Effector memory CD8-positive, alpha-beta T cell (primary cell): Measurements from ENCODE around the gene PJVK.
A peak's percentile ranks its signal among the peaks of the same experiment; 100 is the strongest.

Source experiments
- ATAC-seq: fragments of 150-1000 bp; cut with Tn5 transposase; replicated peaks from 2 replicates; pipeline ENCODE4 v1.10.0; 2021; ENCODE audit warnings: mild to moderate bottlenecking, moderate library complexity
- DNase-seq, 3 experiments: peaks; one replicate each; pipeline ENCODE4 v3.0.0; 2021
- H3K27ac Mint-ChIP-seq, 2 donors: one replicate each; pipeline ENCODE4 v1.8.0; 2022; ENCODE audit warnings: mild to moderate bottlenecking in 2 of 2, mixed read lengths in 2 of 2, moderate library complexity in 2 of 2
- H3K27me3 Mint-ChIP-seq, 2 donors: one replicate each; pipeline ENCODE4 v1.8.0; 2022; ENCODE audit warnings: mixed read lengths in 2 of 2
- H3K36me3 Mint-ChIP-seq: one replicate; pipeline ENCODE4 v1.8.0; 2022; ENCODE audit warnings: mild to moderate bottlenecking, moderate library complexity, mixed read lengths; ENCODE audit not compliant: insufficient read depth
- H3K4me1 Mint-ChIP-seq, 2 donors: one replicate each; pipeline ENCODE4 v1.8.0; 2022; ENCODE audit warnings: low read depth in 2 of 2, mixed read lengths in 2 of 2
- H3K4me3 Mint-ChIP-seq, 2 donors: one replicate each; pipeline ENCODE4 v1.8.0; 2022; ENCODE audit warnings: mild to moderate bottlenecking in 2 of 2, mixed read lengths in 2 of 2, moderate library complexity in 2 of 2
- H3K9me3 Mint-ChIP-seq, 2 donors: one replicate each; pipeline ENCODE4 v1.8.0; 2022; ENCODE audit warnings: mixed read lengths in 2 of 2

The PJVK gene

DNA sequence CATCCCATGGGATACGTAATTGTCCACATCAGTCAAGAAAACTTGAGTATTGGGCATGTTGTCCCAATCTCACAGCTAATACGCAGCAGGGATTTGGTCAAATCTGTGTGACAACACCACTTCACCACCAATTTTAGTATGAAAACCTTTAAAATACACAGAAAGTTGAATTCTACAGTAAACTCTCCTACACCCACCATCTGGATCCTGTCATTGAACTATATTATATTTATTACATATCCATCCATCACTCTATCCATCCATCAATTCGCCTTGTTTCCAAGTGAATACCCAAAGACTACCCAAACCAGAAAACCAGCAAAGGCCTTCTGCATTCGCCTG lies 28.1 kb downstream of the PJVK start:
- H3K36me3 Mint-ChIP-seq = peaks cover 19% of the 10 kb centered on the region
- H3K9me3 Mint-ChIP-seq = no peaks in the 10 kb centered on the region
- peak overlapping the region; percentile 95 to 100 for H3K4me3 Mint-ChIP-seq
- H3K27me3 Mint-ChIP-seq = no peaks in the 10 kb centered on the region
- ATAC-seq (no peak), DNase-seq (no peak)
- peak overlapping the region; percentile 98 to 99 for H3K27ac Mint-ChIP-seq
- peaks cover 35 to 40% of the 10 kb centered on the region in 2 donors for H3K4me1 Mint-ChIP-seq

- DNase-seq (no peak), ATAC-seq (no peak)
- Mint-ChIP-seq H3K4me1 (peaks cover 39 to 44% of the 10 kb centered on the region in 2 donors), H3K36me3 (peaks cover 23% of the 10 kb centered on the region), H3K4me3 (peak overlapping the region; percentile 95 to 100), H3K27me3 (no peaks in the 10 kb centered on the region), H3K27ac (peak overlapping the region; percentile 98 to 99), H3K9me3 (no peaks in the 10 kb centered on the region)
Measured at GRCh38 chr2:178479758-178480226, 28.6 kb downstream of the PJVK start.

DNA sequence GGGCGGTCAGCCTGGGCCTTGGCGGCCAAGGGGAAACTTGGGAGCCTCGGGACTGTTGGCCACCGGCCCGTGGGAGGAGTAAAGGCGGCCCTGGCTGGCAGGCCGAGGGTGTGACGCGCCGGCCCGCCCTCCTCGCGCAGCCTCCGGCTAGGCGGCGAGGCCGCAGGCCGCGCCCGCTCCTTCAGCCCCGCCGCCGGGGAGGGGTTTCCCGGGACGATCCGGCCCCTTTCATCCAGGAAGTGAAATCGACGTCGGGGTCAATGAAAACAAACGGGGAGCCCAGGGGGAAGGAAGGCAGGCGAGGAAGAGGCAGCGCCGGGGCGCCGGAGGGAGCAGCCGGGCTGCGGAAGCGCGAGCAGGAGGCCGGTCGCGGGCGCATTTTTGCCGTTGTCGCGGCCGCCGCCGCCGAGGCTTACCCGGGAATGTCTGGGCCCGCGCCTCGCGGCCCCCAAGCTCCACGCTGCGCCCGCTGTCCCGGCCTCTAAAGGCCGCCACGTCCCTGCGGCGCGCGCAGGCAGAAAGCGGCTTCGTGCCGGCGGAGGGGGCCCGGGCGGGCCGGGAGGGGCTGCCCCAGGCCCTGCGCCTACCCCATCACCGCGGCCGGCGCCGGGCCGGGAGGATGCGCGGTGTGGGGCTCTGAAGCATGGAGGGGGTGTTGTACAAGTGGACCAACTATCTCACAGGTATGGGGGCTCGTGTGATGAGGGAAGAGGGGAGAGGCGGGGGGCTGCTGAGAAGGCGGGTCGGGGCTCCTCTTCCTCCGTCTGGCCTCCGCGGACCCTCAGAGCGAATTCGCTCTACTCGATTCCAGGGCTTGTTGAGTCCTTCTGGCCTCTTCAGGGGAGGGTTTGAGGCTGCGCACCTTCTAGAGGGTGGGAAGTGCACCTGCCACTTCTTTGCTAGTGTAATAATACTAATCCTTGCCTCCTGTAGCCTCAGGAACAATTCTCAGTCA lies 29.3 kb downstream of the PJVK start, which contains the start of gene PLEKHA3:
TSS of gene PLEKHA3 (plus strand) at position 231 of the 955 bp plus-strand sequence. CDS start at position 644, 413 bp downstream.
- Mint-ChIP-seq H3K4me1 (peaks cover 43 to 45% of the 10 kb centered on the region in 2 donors), H3K27me3 (no peaks in the 10 kb centered on the region), H3K27ac (peak within 1 kb of the TSS; percentile 98 to 99)

GRCh38 chr2:178482437-178482836 lies 31.3 kb downstream of the PJVK start:
- H3K27ac Mint-ChIP-seq = peak overlapping the region in 1 of 2 donors; percentile 77
- ATAC-seq = no peak

More for the DNA sequence above, 29.3 kb downstream of the PJVK start, which contains the start of gene PLEKHA3:
- no peaks in the 10 kb centered on the region for H3K9me3 Mint-ChIP-seq
- peak; percentile 70 to 75 (median 71) for DNase-seq
- H3K4me3 Mint-ChIP-seq = peak within 1 kb of the TSS; percentile 95 to 100
- peaks cover 24% of the 10 kb centered on the region for H3K36me3 Mint-ChIP-seq
- peak; percentile 58 for ATAC-seq

GRCh38 chr2:178484245-178485041 lies 33.3 kb downstream of the PJVK start:
- no peaks in the 10 kb centered on the region for H3K9me3 Mint-ChIP-seq
- H3K4me1 Mint-ChIP-seq = peaks cover 41 to 58% of the 10 kb centered on the region in 2 donors
- peaks cover 38% of the 10 kb centered on the region for H3K36me3 Mint-ChIP-seq
- no peak for ATAC-seq
- DNase-seq = no peak
- H3K4me3 Mint-ChIP-seq = no peak overlapping the region
- no peak overlapping the region for H3K27ac Mint-ChIP-seq
- H3K27me3 Mint-ChIP-seq = no peaks in the 10 kb centered on the region

More at GRCh38 chr2:178482437-178482836, 31.3 kb downstream of the PJVK start:
- Mint-ChIP-seq H3K36me3 (peaks cover 36% of the 10 kb centered on the region), H3K4me1 (peaks cover 45 to 56% of the 10 kb centered on the region in 2 donors), H3K9me3 (no peaks in the 10 kb centered on the region), H3K4me3 (peak overlapping the region; percentile 95 to 100), H3K27me3 (no peaks in the 10 kb centered on the region)
- DNase-seq = no peak

DNA sequence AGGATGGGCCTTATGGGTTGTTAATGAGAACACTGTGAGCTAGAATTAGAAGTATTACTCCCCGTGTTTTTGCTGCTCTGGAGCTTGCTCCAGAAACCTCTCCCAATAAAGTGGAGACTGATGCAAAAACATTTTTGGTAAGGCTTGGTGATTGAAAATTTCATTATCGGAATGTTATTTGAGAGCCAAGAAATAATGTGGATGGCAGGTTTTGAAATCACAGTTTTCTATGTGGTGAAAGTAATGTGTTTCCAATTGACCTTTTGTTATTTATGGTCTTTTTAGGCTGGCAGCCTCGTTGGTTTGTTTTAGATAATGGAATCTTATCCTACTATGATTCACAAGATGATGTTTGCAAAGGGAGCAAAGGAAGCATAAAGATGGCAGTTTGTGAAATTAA lies 34.2 kb downstream of the PJVK start:
- Mint-ChIP-seq H3K9me3 (no peaks in the 10 kb centered on the region), H3K27me3 (no peaks in the 10 kb centered on the region), H3K4me1 (peaks cover 44 to 58% of the 10 kb centered on the region in 2 donors), H3K4me3 (no peak overlapping the region), H3K27ac (peak overlapping the region in 1 of 2 donors; percentile 42), H3K36me3 (peaks cover 47% of the 10 kb centered on the region)
- ATAC-seq (no peak), DNase-seq (no peak)

GRCh38 chr2:178491612-178492011 lies 40.4 kb downstream of the PJVK start:
- no peaks in the 10 kb centered on the region for H3K27me3 Mint-ChIP-seq
- no peak for DNase-seq
- no peaks in the 10 kb centered on the region for H3K9me3 Mint-ChIP-seq
- no peak overlapping the region for H3K4me3 Mint-ChIP-seq
- peaks cover 77% of the 10 kb centered on the region for H3K36me3 Mint-ChIP-seq
- ATAC-seq = no peak
- peak overlapping the region in 1 of 2 donors; percentile 56 for H3K27ac Mint-ChIP-seq
- H3K4me1 Mint-ChIP-seq = peaks cover 15 to 24% of the 10 kb centered on the region in 2 donors

- H3K9me3 Mint-ChIP-seq = no peaks in the 10 kb centered on the region
- ATAC-seq (no peak), DNase-seq (no peak)
- H3K27me3 Mint-ChIP-seq = no peaks in the 10 kb centered on the region
- H3K27ac Mint-ChIP-seq = peak overlapping the region in 1 of 2 donors; percentile 39
- H3K36me3 Mint-ChIP-seq = peaks cover 71% of the 10 kb centered on the region
- H3K4me1 Mint-ChIP-seq = peaks cover 0 to 1% of the 10 kb centered on the region in 2 donors
- H3K4me3 Mint-ChIP-seq = no peak overlapping the region
Measured at GRCh38 chr2:178496049-178496448, 44.9 kb downstream of the PJVK start.

GRCh38 chr2:178498137-178498536 lies 47.0 kb downstream of the PJVK start:
- no peaks in the 10 kb centered on the region for H3K9me3 Mint-ChIP-seq
- H3K36me3 Mint-ChIP-seq = peaks cover 83% of the 10 kb centered on the region
- H3K27ac Mint-ChIP-seq = no peak overlapping the region
- H3K4me1 Mint-ChIP-seq = peaks cover 0 to 1% of the 10 kb centered on the region in 2 donors
- H3K27me3 Mint-ChIP-seq = no peaks in the 10 kb centered on the region
- ATAC-seq = no peak
- H3K4me3 Mint-ChIP-seq = no peak overlapping the region
- no peak for DNase-seq

DNA sequence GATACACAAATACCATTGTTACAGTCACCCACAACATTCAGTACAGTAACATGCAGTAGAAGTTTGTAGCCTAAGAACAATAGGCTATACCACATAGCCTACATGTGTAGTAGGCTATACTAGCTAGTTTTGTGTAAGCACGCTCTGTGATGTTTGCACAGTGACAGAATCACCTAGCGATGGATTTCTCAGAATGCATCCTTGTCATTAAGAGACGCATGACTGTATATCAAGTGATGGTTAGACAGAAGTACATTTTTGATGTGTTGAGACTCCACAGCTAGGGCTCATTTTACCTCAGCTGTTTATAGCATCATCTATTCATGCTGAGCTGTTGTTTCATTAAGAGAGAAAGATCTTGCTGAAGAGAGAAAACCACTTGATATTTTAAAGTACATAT lies 48.5 kb downstream of the PJVK start:
- no peak overlapping the region for H3K27ac Mint-ChIP-seq
- ATAC-seq = no peak
- no peaks in the 10 kb centered on the region for H3K9me3 Mint-ChIP-seq
- no peak overlapping the region for H3K4me3 Mint-ChIP-seq
- DNase-seq = no peak
- H3K27me3 Mint-ChIP-seq = no peaks in the 10 kb centered on the region
- H3K4me1 Mint-ChIP-seq = peaks cover 0 to 1% of the 10 kb centered on the region in 2 donors
- peaks cover 79% of the 10 kb centered on the region for H3K36me3 Mint-ChIP-seq

GRCh38 chr2:178502751-178503150 lies 51.6 kb downstream of the PJVK start:
- Mint-ChIP-seq H3K27me3 (no peaks in the 10 kb centered on the region), H3K36me3 (peaks cover 64% of the 10 kb centered on the region), H3K4me1 (no peaks in the 10 kb centered on the region), H3K9me3 (no peaks in the 10 kb centered on the region), H3K4me3 (no peak overlapping the region), H3K27ac (no peak overlapping the region)
- DNase-seq (no peak), ATAC-seq (no peak)

GRCh38 chr2:178506101-178506500 lies 54.9 kb downstream of the PJVK start:
- peaks cover 0 to 4% of the 10 kb centered on the region in 2 donors for H3K4me1 Mint-ChIP-seq
- no peak overlapping the region for H3K27ac Mint-ChIP-seq
- DNase-seq = no peak
- ATAC-seq = no peak
- no peaks in the 10 kb centered on the region for H3K9me3 Mint-ChIP-seq
- no peak overlapping the region for H3K4me3 Mint-ChIP-seq
- no peaks in the 10 kb centered on the region for H3K27me3 Mint-ChIP-seq
- H3K36me3 Mint-ChIP-seq = peaks cover 56% of the 10 kb centered on the region

DNA sequence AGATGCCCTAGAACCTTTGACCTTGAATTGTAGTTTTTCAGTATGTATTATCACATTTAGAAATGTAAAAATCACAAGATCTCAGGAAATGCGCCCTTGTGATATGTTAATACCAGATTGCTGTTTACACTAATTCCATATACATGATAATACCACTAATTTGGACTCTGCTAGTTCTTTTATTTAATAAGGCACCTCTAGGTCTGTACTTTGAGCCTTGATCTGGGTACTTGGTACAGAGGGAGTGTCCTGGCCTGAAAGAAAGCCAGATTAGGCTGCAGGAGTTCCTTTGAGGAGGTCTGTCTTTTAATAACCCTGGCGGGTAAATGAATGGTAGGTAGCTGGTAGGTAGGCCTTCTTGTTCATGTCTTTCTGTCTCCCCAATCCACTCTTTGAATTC lies 55.3 kb downstream of the PJVK start:
- Mint-ChIP-seq H3K27me3 (no peaks in the 10 kb centered on the region), H3K4me3 (no peak overlapping the region), H3K9me3 (no peaks in the 10 kb centered on the region), H3K27ac (peak overlapping the region; percentile 15 to 62), H3K4me1 (peaks cover 0 to 4% of the 10 kb centered on the region in 2 donors), H3K36me3 (peaks cover 53% of the 10 kb centered on the region)
- ATAC-seq = no peak
- no peak for DNase-seq
